HG02852 (cell line): Measurements from ENCODE around the gene UBE2QL1.

Experiments used
- ATAC-seq: cut with Tn5 transposase; IDR thresholded peaks from one replicate; pipeline ENCODE4 v1.9.1; 2021; ENCODE audit warnings: mild to moderate bottlenecking, moderate library complexity; ENCODE audit not compliant: unreplicated experiment

UBE2QL1 gene

GRCh38 chr5:6473284-6473683 lies 24.6 kb downstream of the UBE2QL1 start:
- no peak for ATAC-seq

- no peak for ATAC-seq
Observed at GRCh38 chr5:6475626-6476312, 27.1 kb downstream of the UBE2QL1 start.

- ATAC-seq, result no peak
Observed at GRCh38 chr5:6476313-6476661, 27.6 kb downstream of the UBE2QL1 start.

DNA sequence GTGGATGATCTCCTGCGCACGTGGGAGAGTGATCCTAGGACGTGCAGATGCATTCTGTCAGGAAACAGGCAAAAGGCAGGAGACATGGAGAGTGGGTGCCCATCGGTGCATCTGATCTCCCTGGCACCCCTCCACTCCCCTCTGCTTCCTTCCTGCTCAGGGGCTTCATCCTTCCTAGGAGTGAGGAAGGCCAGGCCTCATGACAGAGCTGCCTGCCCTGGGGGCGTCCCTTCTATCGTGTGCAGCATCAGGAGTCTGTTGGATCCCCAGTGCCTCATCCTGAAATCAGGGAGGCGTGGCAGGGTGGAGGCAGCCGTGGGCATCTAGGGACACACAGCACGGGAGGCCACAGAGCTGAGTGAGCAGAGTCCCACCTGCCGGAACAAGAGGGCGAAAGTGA lies 30.1 kb downstream of the UBE2QL1 start:
- ATAC-seq, result no peak

DNA sequence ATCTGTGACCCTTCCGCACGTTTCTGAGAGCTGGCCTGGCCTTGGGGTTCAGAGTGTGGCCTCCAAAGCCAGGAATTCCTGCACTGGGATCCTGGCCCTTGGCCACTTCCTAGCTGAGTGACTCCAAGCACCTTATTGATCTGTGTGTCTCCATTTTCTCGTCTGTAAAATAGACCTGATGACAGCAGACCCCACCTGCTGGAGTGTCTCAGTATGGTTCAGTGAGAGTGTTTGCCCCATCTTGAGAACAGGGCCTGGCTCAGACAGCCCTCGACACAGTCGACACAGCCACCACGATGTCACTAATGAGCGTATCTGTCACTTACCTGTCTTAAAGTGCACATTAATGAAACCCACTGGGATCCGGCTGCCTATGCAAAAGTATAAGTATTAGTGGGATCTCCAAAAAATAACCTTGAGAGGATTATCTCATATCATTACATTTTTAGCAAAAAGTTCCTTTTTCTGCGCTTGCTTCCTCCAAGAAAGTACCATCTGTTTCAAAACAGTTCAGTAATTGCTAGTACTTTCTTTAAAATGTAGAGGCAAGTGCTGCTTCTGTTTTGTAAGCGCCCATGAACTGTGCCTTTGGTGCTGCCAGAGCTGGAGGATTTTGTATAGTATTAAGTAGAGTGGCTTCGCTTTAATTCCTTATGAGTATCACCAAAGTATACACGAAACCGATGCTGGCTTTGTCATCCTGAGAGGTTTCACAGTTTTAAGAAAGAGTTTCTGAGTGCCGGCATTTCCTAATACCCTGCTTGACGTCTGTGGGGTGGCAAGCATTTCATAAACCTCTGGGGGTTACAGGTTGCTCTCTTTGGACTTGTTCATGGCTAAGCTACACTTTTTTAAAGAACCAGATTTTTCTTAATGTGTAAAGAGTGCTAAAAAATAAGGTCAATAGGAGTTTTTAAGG lies 31.7 kb downstream of the UBE2QL1 start:
- ATAC-seq, result peak; percentile 52

- no peak for ATAC-seq
Observed at GRCh38 chr5:6482735-6483134, 34.1 kb downstream of the UBE2QL1 start.

- ATAC-seq, result peak; percentile 87
Observed at GRCh38 chr5:6483880-6484382, 35.3 kb downstream of the UBE2QL1 start.

- no peak for ATAC-seq
Observed at GRCh38 chr5:6484446-6484845, 35.8 kb downstream of the UBE2QL1 start.

GRCh38 chr5:6484899-6485298 lies 36.2 kb downstream of the UBE2QL1 start:
- no peak for ATAC-seq

GRCh38 chr5:6485441-6485840 lies 36.8 kb downstream of the UBE2QL1 start:
- ATAC-seq, result no peak

- no peak for ATAC-seq
Observed at GRCh38 chr5:6486074-6486473, 37.4 kb downstream of the UBE2QL1 start.

GRCh38 chr5:6487081-6487480 lies 38.4 kb downstream of the UBE2QL1 start:
- ATAC-seq, result no peak

- ATAC-seq, result no peak
Observed at GRCh38 chr5:6488021-6488420, 39.4 kb downstream of the UBE2QL1 start.

DNA sequence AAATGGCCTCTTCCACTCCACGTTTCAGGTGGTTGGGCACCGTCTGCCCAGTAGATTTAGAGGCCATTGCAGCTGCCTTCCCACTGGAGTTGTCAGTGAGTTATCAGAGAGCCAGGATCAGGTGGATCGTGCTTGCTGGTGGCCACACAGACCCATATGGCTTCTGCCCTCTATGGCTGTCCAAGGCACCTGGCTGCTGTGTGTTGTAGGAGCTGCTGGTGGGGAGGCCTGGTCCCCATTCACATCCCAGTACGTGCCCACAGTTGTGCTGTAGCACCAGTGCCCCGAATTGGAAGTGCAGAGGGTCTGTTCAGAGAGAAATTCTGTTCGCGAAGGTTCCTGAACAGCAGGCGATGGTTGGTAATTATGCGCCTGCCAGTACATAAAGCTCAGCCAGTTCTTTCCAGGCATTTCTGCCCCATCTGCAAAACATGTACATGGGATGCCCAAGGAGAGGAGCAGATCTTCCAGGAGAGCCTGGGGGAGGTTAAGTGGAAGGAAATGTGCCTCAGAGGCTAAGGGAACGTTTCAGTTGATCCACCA lies 41.1 kb downstream of the UBE2QL1 start:
- no peak for ATAC-seq

DNA sequence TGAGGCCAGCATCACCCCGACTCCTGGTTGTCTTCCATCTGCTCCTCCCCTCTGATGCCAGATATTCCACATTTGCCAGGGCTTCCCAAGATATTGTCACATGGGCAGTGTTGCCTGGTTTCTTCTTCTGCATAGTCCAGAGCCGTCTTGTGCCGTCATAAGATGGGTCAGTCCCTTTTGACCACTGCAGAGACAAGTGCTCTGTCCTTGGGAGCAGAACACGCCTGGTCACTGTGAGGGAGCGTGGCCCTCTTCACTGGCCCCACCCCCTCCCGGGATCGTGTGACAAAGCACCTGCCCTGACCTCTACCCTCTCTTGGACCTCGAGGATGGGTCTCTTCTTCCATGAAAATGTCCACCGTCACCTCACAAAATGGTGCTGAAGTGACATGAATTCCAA lies 41.6 kb downstream of the UBE2QL1 start:
- no peak for ATAC-seq

- no peak for ATAC-seq
Observed at GRCh38 chr5:6490693-6491092, 42.0 kb downstream of the UBE2QL1 start.

GRCh38 chr5:6491196-6491918 lies 42.7 kb downstream of the UBE2QL1 start:
- ATAC-seq, result no peak

DNA sequence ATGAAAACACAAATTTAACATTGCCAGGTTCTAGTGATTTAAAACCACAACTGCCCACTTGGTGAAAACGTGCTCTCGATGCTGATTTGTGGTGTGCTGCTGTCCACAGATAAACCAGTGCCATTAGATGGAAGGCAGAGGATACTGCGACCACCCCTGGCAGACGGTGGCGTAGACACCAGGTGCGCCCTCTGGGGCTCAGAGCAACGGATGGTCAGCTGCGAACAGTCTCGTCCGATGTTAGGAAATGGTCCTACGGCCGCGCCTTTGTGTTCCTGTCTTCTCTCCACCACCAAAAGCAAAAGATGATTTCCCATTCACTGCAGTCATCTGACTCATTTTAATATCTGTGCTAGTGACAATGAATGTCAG lies 43.2 kb downstream of the UBE2QL1 start:
- ATAC-seq, result no peak

DNA sequence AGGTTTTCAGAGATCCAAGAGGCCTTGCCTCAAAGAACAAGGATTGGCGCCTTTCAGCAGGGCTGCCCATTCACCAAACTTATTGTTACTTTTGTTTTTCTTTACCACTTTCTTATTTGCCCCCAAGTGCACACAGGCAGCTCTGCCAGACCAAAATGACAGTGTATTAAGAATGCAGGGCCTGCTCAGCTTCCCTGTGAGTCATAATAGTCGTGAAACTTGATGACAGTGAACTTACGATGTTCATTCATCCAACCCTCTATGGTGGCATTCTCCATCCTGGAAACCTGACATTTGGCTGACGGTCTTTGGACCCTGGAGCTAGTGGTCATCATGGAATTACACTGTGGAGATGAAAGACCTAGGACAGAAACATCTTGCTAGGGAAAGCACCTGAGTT lies 44.3 kb downstream of the UBE2QL1 start:
- ATAC-seq, result peak; percentile 29

DNA sequence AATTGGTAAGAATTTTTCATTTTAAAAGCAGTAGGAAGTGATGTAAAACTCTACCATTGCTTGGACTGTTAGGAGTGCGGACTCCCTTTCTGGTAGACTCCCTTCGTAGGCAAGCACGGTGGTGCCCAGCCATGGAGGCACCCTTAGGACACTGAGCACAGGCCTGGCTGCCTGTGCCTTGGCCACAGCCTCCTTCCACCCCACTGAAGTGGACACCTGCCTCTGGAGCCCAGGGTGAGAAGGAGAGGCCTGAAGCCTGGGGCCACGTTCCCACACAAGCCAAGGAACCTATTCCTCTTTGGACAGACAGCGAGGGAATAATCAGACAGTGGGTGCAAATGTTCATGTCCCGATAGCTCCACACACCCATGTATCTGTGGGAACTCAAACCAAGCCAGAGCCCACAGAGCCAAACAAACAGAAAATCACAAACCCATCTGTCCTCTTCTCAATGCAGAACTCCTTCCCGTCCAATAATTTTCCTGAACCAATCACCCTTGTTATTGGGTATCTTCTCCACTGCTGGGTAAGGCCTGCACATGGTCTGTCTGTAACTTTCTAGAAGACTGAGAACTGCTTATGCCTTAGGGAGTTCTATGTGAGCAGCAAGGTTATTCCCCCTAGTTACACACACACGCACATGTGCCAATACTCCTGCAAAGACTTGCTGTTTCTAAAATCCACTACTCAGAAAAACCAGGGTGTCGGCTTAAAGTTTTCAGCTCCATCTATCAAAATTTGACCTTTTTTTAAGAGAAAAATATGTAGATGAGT lies 45.2 kb downstream of the UBE2QL1 start:
- no peak for ATAC-seq
